ENCODE measurements around the gene CCDC146. TPM values are rescaled to one million over a fixed set of nuclear protein-coding genes. Genes with fewer than 3 reads are reported as not detected.

Gene CCDC146
- total and polyA plus RNA-seq, 2 of the 13 experiments (the other 11 are each of a cell fraction or from before 2014, with no cell fraction given): 2.4 to 4.1 TPM

GRCh38 chr7:77202481-77202976 lies 80.1 kb downstream of the CCDC146 start:
- intact Hi-C loops (cut with micrococcal nuclease; ENCODE audit: unreplicated experiment): no loop called here
- no peak for DNase-seq (ENCODE audit: low spot score)
- 56% methylated on average over 4 of the region's 4 CpGs for WGBS (ENCODE audit: low lambda C conversion rate)
- FAIRE-seq: no peak
- no peaks in the 10 kb centered on the region for H3K9me3 ChIP-seq (ENCODE audit: low read length)
- no peak overlapping the region for H2AFZ ChIP-seq (ENCODE audit: low read length)
- CTCF ChIA-PET (ENCODE audit: low intra/inter-chr PET ratio, low total read pairs): no interaction called here
- no peak overlapping the region for H3K4me3 ChIP-seq (replicated peaks in 1 of 3; ENCODE audit: insufficient read depth in 1 of 3, low read depth in 2 of 3, low read length in 3 of 3)
- peak; percentile 60 for ATAC-seq
- no peak for TF ChIP-seq ELF3 (CRISPR knock-in tag; IDR thresholded peaks at IDR 0.05)
- TF ChIP-seq CENPBD1 (CRISPR knock-in tag; IDR thresholded peaks at IDR 0.05; ENCODE audit: borderline replicate concordance, low read depth): no peak
- TF ChIP-seq ZMAT3 (CRISPR knock-in tag; conservative IDR thresholded peaks at IDR 0.05): no peak
- TF ChIP-seq FOSL2 (CRISPR knock-in tag; IDR thresholded peaks at IDR 0.05): no peak
- TF ChIP-seq SP140L (CRISPR knock-in tag; IDR thresholded peaks at IDR 0.05; ENCODE audit: borderline replicate concordance): no peak
- TF ChIP-seq RARA (CRISPR knock-in tag; IDR thresholded peaks at IDR 0.05): no peak
- TF ChIP-seq RFX3 (CRISPR knock-in tag; IDR thresholded peaks at IDR 0.05): no peak
- no peak for TF ChIP-seq ZNF331 (CRISPR knock-in tag; IDR thresholded peaks at IDR 0.05)
- TF ChIP-seq MIXL1 (CRISPR knock-in tag; IDR thresholded peaks at IDR 0.05): no peak
- TF ChIP-seq TP53 (CRISPR knock-in tag; conservative IDR thresholded peaks at IDR 0.05): no peak
- TF ChIP-seq, protein P1, sequence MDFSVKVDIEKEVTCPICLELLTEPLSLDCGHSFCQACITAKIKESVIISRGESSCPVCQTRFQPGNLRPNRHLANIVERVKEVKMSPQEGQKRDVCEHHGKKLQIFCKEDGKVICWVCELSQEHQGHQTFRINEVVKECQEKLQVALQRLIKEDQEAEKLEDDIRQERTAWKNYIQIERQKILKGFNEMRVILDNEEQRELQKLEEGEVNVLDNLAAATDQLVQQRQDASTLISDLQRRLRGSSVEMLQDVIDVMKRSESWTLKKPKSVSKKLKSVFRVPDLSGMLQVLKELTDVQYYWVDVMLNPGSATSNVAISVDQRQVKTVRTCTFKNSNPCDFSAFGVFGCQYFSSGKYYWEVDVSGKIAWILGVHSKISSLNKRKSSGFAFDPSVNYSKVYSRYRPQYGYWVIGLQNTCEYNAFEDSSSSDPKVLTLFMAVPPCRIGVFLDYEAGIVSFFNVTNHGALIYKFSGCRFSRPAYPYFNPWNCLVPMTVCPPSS (IDR thresholded peaks at IDR 0.05): no peak
- TF ChIP-seq CEBPB (IDR thresholded peaks at IDR 0.05; ENCODE audit: borderline replicate concordance, low read depth, low read length): no peak
- TF ChIP-seq ELF1 (CRISPR knock-in tag; IDR thresholded peaks at IDR 0.05): no peak
- no peak for TF ChIP-seq SKIL (CRISPR knock-in tag; IDR thresholded peaks at IDR 0.05; ENCODE audit: borderline replicate concordance)
- TF ChIP-seq, protein P2, sequence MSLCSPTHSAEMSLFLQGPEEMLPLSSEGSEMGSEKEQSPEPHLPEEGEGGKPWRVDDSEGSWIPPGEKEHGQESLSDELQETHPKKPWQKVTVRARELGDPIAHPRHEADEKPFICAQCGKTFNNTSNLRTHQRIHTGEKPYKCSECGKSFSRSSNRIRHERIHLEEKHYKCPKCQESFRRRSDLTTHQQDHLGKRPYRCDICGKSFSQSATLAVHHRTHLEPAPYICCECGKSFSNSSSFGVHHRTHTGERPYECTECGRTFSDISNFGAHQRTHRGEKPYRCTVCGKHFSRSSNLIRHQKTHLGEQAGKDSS (CRISPR knock-in tag; IDR thresholded peaks at IDR 0.05; ENCODE audit: borderline replicate concordance, low read depth): no peak
- POLR2A ChIA-PET: no interaction called here
- H3K36me3 ChIP-seq (replicated peaks in 1 of 2; ENCODE audit: control insufficient read depth in 1 of 2, insufficient read depth in 2 of 2, low read length in 2 of 2): no peaks in the 10 kb centered on the region
- peak overlapping the region; percentile 33 for H3K4me2 ChIP-seq (ENCODE audit: low read depth, low read length)
- in situ Hi-C loops (cut with HindIII; ENCODE audit: extremely low pct_ligation_motif_present, low pct_unique_long_range_greater_than_20kb): no loop called here
- no peak overlapping the region for H3K27ac ChIP-seq (ENCODE audit: extremely low read length, insufficient read depth, low read length)
- no peaks in the 10 kb centered on the region for H3K79me2 ChIP-seq (ENCODE audit: insufficient read depth, low read length)
- no peaks in the 10 kb centered on the region for H4K20me1 ChIP-seq (ENCODE audit: insufficient read depth, low read length)
- no peaks in the 10 kb centered on the region for H3K27me3 ChIP-seq (ENCODE audit: control insufficient read depth in 1 of 2, insufficient read depth in 2 of 2, low read length in 2 of 2)
- H3K4me1 ChIP-seq (ENCODE audit: insufficient read depth, low read length): peaks cover 13% of the 10 kb centered on the region
- BruUV-seq (replicated peaks): no TSS peak
- H3K9ac ChIP-seq (ENCODE audit: insufficient read depth, low read depth, low read length): no peak overlapping the region
